Stimulated activated CD4-positive, alpha-beta T cell treated with anti-CD3 and anti-CD28 coated beads, Interleukin-4, amount 100 ng/mL, for 1 hour (primary cell): ENCODE data around the gene SNAPC2.
"Not testable (repeated sequence)": the region's sequence is repeated elsewhere in the genome, so short reads cannot be mapped to it uniquely, and the experiment has no call there.

Experiments
- DNase-seq: peaks from one replicate; pipeline ENCODE4 v3.0.0-alpha.2; 2020

The SNAPC2 gene

GRCh38 chr19:7941895-7942596, 21.9 kb downstream of the SNAPC2 start:
- no peak for DNase-seq

- DNase-seq: no peak
Measured at GRCh38 chr19:7942981-7943443, 22.9 kb downstream of the SNAPC2 start.

GRCh38 chr19:7943444-7944176, 23.5 kb downstream of the SNAPC2 start, which contains the start of gene TIMM44:
Gene TIMM44, minus strand, starts transcription at chr19:7943666. Its CDS starts 15 bp downstream, at chr19:7943651.
- peak; percentile 98 for DNase-seq

- peak; percentile 87 for DNase-seq
Measured at GRCh38 chr19:7944177-7944761, 24.1 kb downstream of the SNAPC2 start.

- DNase-seq: no peak
Measured at GRCh38 chr19:7947939-7948338, 27.8 kb downstream of the SNAPC2 start.

GRCh38 chr19:7953060-7953459, 32.9 kb downstream of the SNAPC2 start:
- DNase-seq: no peak

GRCh38 chr19:7953576-7953975, 33.4 kb downstream of the SNAPC2 start:
- DNase-seq: no peak

- DNase-seq: no peak
Measured at GRCh38 chr19:7955696-7956095, 35.6 kb downstream of the SNAPC2 start.

GRCh38 chr19:7959211-7959610, 39.1 kb downstream of the SNAPC2 start:
- no peak for DNase-seq

- DNase-seq: not testable (repeated sequence)
Measured at GRCh38 chr19:7961082-7961481, 40.9 kb downstream of the SNAPC2 start.

GRCh38 chr19:7961920-7962626, 41.9 kb downstream of the SNAPC2 start:
- no peak for DNase-seq

GRCh38 chr19:7962644-7963268, 42.6 kb downstream of the SNAPC2 start:
- no peak for DNase-seq

GRCh38 chr19:7963566-7963965, 43.4 kb downstream of the SNAPC2 start:
- no peak for DNase-seq

- DNase-seq: no peak
Measured at GRCh38 chr19:7965259-7965841, 45.2 kb downstream of the SNAPC2 start.

- DNase-seq: no peak
Measured at GRCh38 chr19:7965921-7966665, 46.0 kb downstream of the SNAPC2 start.

- DNase-seq: no peak
Measured at GRCh38 chr19:7968008-7968795, 48.1 kb downstream of the SNAPC2 start.

- no peak for DNase-seq
Measured at GRCh38 chr19:7968796-7969554, 48.8 kb downstream of the SNAPC2 start.

- no peak for DNase-seq
Measured at GRCh38 chr19:7969555-7969939, 49.4 kb downstream of the SNAPC2 start.

- peak; percentile 11 for DNase-seq
Measured at GRCh38 chr19:7970716-7971448, 50.7 kb downstream of the SNAPC2 start.
